DND-41 (cell line): Measurements from ENCODE around the gene CNGA3.

Experiments used
- ATAC-seq: fragments of 200-7000 bp; cut with Tn5 transposase; 3 replicates; pipeline ENCODE4 v1.9.1; 2021; ENCODE audit warnings: low read depth; ENCODE audit not compliant: insufficient read depth
- DNase-seq: peaks from one replicate; pipeline ENCODE4 v3.0.0-alpha.2; 2020
- H2AFZ ChIP-seq: 2 replicates; pipeline ENCODE4 v1.6.0; 2012; ENCODE audit warnings: low read depth, low read length
- H3K27ac ChIP-seq: 2 replicates; pipeline ENCODE4 v1.5.1; 2012; ENCODE audit warnings: low read length, inconsistent platforms
- H3K27me3 ChIP-seq: fragments of 200-600 bp; sonication (generic); 2 replicates; pipeline ENCODE4 v1.6.0; 2012; ENCODE audit warnings: low read length, mild to moderate bottlenecking, inconsistent platforms; ENCODE audit not compliant: insufficient read depth, poor library complexity
- H3K36me3 ChIP-seq: 2 replicates; pipeline ENCODE4 v1.5.1; 2012; ENCODE audit warnings: low read length, inconsistent platforms; ENCODE audit not compliant: insufficient read depth
- H3K4me1 ChIP-seq: 2 replicates; pipeline ENCODE4 v1.5.1; 2012; ENCODE audit warnings: mild to moderate bottlenecking, low read length; ENCODE audit not compliant: insufficient read depth
- H3K4me2 ChIP-seq: 2 replicates; pipeline ENCODE4 v1.6.0; 2012; ENCODE audit warnings: mild to moderate bottlenecking, moderate library complexity, low read length, inconsistent platforms; ENCODE audit not compliant: insufficient read depth
- H3K4me3 ChIP-seq, 2 experiments: fragments of 200-600 bp in 1 of 2; shearing (Covaris generic) in 1 of 2; 2 replicates each; pipeline ENCODE4 v1.5.1; 2012 to 2016; ENCODE audit warnings: inconsistent platforms in 2 of 2, low read length in 2 of 2, mild to moderate bottlenecking in 2 of 2, low read depth in 1 of 2, moderate library complexity in 1 of 2
- H3K79me2 ChIP-seq: 2 replicates; pipeline ENCODE4 v1.6.0; 2012; ENCODE audit warnings: low read length, inconsistent platforms; ENCODE audit not compliant: insufficient read depth
- H3K9ac ChIP-seq: 2 replicates; pipeline ENCODE4 v1.6.0; 2012; ENCODE audit warnings: low read depth, mild to moderate bottlenecking, inconsistent platforms, low read length, moderate library complexity
- H3K9me3 ChIP-seq: 2 replicates; pipeline ENCODE4 v1.5.1; 2012; ENCODE audit warnings: low read length, moderate library complexity, mild to moderate bottlenecking, inconsistent platforms; ENCODE audit not compliant: insufficient read depth, severe bottlenecking
- H4K20me1 ChIP-seq: 2 replicates; pipeline ENCODE4 v1.6.0; 2012; ENCODE audit warnings: low read length; ENCODE audit not compliant: insufficient read depth
- CTCF ChIP-seq: IDR thresholded peaks from 2 replicates; pipeline ENCODE4 v1.5.1; 2012; ENCODE audit warnings: borderline replicate concordance, low read length, moderate library complexity, mild to moderate bottlenecking; ENCODE audit not compliant: poor library complexity, severe bottlenecking; ENCODE audit errors: extremely low read depth
- EZH2 ChIP-seq: IDR thresholded peaks from 3 replicates; pipeline ENCODE4 v1.6.1; 2012; ENCODE audit warnings: borderline replicate concordance, low read depth, mild to moderate bottlenecking, moderate library complexity, low read length, inconsistent platforms; ENCODE audit not compliant: severe bottlenecking

The CNGA3 gene

GRCh38 chr2:98422449-98422848, 76.2 kb downstream of the CNGA3 start:
- DNase-seq (no peak), ATAC-seq (no peak)
- H3K36me3 ChIP-seq, result no peaks in the 10 kb centered on the region
- H3K79me2 ChIP-seq, result no peaks in the 10 kb centered on the region
- no peaks in the 10 kb centered on the region for H3K4me1 ChIP-seq
- H3K27me3 ChIP-seq, result no peaks in the 10 kb centered on the region
- H2AFZ ChIP-seq, result no peak overlapping the region
- peaks cover 5% of the 10 kb centered on the region for H3K9me3 ChIP-seq
- no peaks in the 10 kb centered on the region for H4K20me1 ChIP-seq
- TF ChIP-seq EZH2 (no peak), CTCF (no peak)
- H3K9ac ChIP-seq, result no peak overlapping the region
- no peak overlapping the region for H3K27ac ChIP-seq
- H3K4me2 ChIP-seq, result no peak overlapping the region
- H3K4me3 ChIP-seq, result no peak overlapping the region

- Histone ChIP-seq H3K36me3 (no peaks in the 10 kb centered on the region), H3K79me2 (no peaks in the 10 kb centered on the region), H4K20me1 (no peaks in the 10 kb centered on the region), H3K27me3 (no peaks in the 10 kb centered on the region), H2AFZ (no peak overlapping the region), H3K4me2 (no peak overlapping the region), H3K4me3 (no peak overlapping the region), H3K27ac (no peak overlapping the region), H3K9me3 (peaks cover 5% of the 10 kb centered on the region), H3K9ac (no peak overlapping the region), H3K4me1 (no peaks in the 10 kb centered on the region)
- no peak for TF ChIP-seq EZH2
- TF ChIP-seq CTCF, result no peak
- ATAC-seq, result no peak
- DNase-seq, result no peak
Observed at GRCh38 chr2:98426771-98427170, 80.5 kb downstream of the CNGA3 start.

- Histone ChIP-seq H3K36me3 (no peaks in the 10 kb centered on the region), H2AFZ (no peak overlapping the region), H3K27ac (no peak overlapping the region), H3K79me2 (no peaks in the 10 kb centered on the region), H3K9me3 (peaks cover 10% of the 10 kb centered on the region), H3K4me1 (no peaks in the 10 kb centered on the region), H4K20me1 (no peaks in the 10 kb centered on the region), H3K4me2 (no peak overlapping the region), H3K4me3 (no peak overlapping the region), H3K9ac (no peak overlapping the region), H3K27me3 (no peaks in the 10 kb centered on the region)
- no peak for DNase-seq
- no peak for ATAC-seq
- TF ChIP-seq CTCF (no peak), EZH2 (no peak)
Observed at GRCh38 chr2:98432145-98432544, 85.9 kb downstream of the CNGA3 start.

- ATAC-seq (no peak), DNase-seq (no peak)
- Histone ChIP-seq H3K4me3 (no peak overlapping the region), H3K79me2 (no peaks in the 10 kb centered on the region), H3K4me2 (no peak overlapping the region), H4K20me1 (no peaks in the 10 kb centered on the region), H2AFZ (no peak overlapping the region), H3K36me3 (no peaks in the 10 kb centered on the region), H3K27ac (no peak overlapping the region), H3K9me3 (peaks cover 10% of the 10 kb centered on the region), H3K9ac (no peak overlapping the region), H3K4me1 (no peaks in the 10 kb centered on the region), H3K27me3 (no peaks in the 10 kb centered on the region)
- no peak for TF ChIP-seq EZH2
- TF ChIP-seq CTCF, result no peak
Observed at GRCh38 chr2:98433363-98433964, 87.2 kb downstream of the CNGA3 start.
